Mammary epithelial cell (primary cell): Measurements from ENCODE around the gene RBM46.

ENCODE experiments used
- CTCF ChIP-seq, 2 donors: IDR thresholded peaks in 1 of 2; conservative IDR thresholded peaks in 1 of 2; 2 replicates each; pipeline ENCODE4 v1.5.1; 2011 to 2012; ENCODE audit warnings: inconsistent platforms in 2 of 2, low read length in 2 of 2, mild to moderate bottlenecking in 2 of 2, control low read depth in 1 of 2, low read depth in 1 of 2; ENCODE audit not compliant: insufficient read depth in 1 of 2; ENCODE audit errors: extremely low read depth in 1 of 2
- EZH2 ChIP-seq: IDR thresholded peaks from 2 replicates; pipeline ENCODE4 v1.6.1; 2012; ENCODE audit warnings: low read length, inconsistent platforms, borderline replicate concordance

- no peak for TF ChIP-seq CTCF (conservative IDR thresholded peaks at IDR 0.05 in 1 of 2, IDR thresholded peaks at IDR 0.05 in 1 of 2; ENCODE audit: extremely low read depth in 1 of 2, insufficient read depth in 1 of 2, low read depth in 1 of 2, low read length in 2 of 2)
- TF ChIP-seq EZH2 = no peak
Observed at GRCh38 chr4:154732669-154733068, 48.4 kb upstream of the RBM46 start.
